HG03139 (cell line): ENCODE measurements around the gene RHEBL1.

Source experiments
- ATAC-seq: cut with Tn5 transposase; IDR thresholded peaks from one replicate; pipeline ENCODE4 v1.9.1; 2021; ENCODE audit not compliant: unreplicated experiment

RHEBL1 gene

GRCh38 chr12:49055092-49055491 lies 14.7 kb downstream of the RHEBL1 start:
- no peak for ATAC-seq

GRCh38 chr12:49054524-49054923 lies 15.3 kb downstream of the RHEBL1 start:
- no peak for ATAC-seq

- ATAC-seq, result no peak
Measured at GRCh38 chr12:49054096-49054495, 15.7 kb downstream of the RHEBL1 start.

GRCh38 chr12:49052451-49053208 lies 17.1 kb downstream of the RHEBL1 start:
- no peak for ATAC-seq

GRCh38 chr12:49051777-49052438 lies 17.9 kb downstream of the RHEBL1 start:
- no peak for ATAC-seq

- no peak for ATAC-seq
Measured at GRCh38 chr12:49051373-49051764, 18.4 kb downstream of the RHEBL1 start.

GRCh38 chr12:49050507-49051372 lies 19.0 kb downstream of the RHEBL1 start:
- ATAC-seq, result no peak

GRCh38 chr12:49049566-49050224 lies 20.1 kb downstream of the RHEBL1 start:
- no peak for ATAC-seq

GRCh38 chr12:49048953-49049352 lies 20.8 kb downstream of the RHEBL1 start:
- no peak for ATAC-seq

GRCh38 chr12:49046129-49046895 lies 23.5 kb downstream of the RHEBL1 start:
- no peak for ATAC-seq

- no peak for ATAC-seq
Measured at GRCh38 chr12:49044660-49045059, 25.1 kb downstream of the RHEBL1 start.

GRCh38 chr12:49043856-49044258 lies 25.9 kb downstream of the RHEBL1 start:
- ATAC-seq, result no peak

GRCh38 chr12:49043241-49043640 lies 26.5 kb downstream of the RHEBL1 start:
- no peak for ATAC-seq

- no peak for ATAC-seq
Measured at GRCh38 chr12:49041881-49042484, 27.8 kb downstream of the RHEBL1 start.

- ATAC-seq, result no peak
Measured at GRCh38 chr12:49041036-49041880, 28.5 kb downstream of the RHEBL1 start.

GRCh38 chr12:49040364-49040855 lies 29.4 kb downstream of the RHEBL1 start:
- no peak for ATAC-seq

- ATAC-seq, result no peak
Measured at GRCh38 chr12:49039421-49040363, 30.1 kb downstream of the RHEBL1 start.
